NAMALWA (cell line): ENCODE data around the gene ZNHIT3.
"Not testable (repeated sequence)": the region's sequence is repeated elsewhere in the genome, so short reads cannot be mapped to it uniquely, and the experiment has no call there.

Experiments used
- DNase-seq: peaks from one replicate; pipeline ENCODE4 v3.0.0-alpha.2; 2015; ENCODE audit warnings: low spot score

The ZNHIT3 gene

DNA sequence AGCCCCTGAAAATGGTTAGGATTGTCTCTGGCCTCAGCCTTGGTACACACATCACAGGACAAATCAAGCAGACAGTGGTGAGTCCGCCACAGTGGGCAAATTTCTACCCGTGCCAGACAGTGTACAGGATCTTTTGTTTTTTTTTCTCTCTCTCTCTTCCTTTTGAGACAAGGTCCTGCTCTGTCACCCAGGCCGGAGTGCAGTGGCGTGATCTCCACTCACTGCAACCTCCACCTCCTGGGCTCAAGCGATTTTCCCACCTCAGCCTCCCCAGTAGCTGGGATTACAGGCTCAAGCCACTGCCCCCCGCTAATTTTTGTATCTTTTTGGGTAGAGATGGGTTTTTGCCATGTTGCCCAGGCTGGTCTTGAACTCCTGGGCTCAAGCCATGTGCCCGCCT lies 2.5 kb upstream of the ZNHIT3 start:
- DNase-seq, result not testable (repeated sequence)

DNA sequence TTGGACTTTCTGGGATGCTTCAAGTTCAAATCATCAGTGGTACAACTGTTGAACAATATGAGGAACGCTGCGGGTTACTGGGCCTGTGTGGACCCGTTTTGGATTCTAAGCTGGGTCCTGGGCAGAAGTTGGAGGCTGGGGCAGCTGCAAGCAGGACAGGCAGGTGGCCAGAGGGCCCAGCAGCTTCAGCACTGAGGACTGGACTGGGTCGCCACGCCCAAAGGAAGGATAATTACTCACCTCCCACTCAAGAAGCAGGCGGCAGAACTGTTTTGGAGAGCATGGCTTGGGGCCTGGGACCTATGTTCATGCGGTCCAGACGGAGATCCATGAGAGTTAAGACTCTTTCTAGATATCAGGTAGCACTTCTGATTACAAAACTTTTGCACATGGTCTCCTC lies 1.5 kb upstream of the ZNHIT3 start:
- no peak for DNase-seq

DNA sequence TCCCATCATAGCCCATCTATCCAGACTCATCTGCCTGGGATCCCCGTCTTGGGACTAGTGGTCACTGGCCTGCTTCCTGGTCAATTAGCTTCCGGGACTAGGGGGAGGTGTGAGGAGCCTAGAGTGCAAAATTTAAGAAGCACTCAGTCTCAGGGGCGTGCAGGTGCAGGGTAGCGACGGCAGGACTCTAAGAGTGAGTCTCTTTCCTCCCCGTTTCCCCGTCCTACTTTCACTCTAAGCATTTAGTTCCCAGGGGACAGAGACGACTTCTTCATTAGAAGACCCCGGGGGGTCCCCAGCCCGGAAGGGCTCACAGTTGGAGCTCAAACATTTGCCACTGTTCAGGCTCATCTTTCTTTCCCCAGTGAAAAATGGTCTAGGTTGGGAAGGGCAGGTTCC lies 677 bp upstream of the ZNHIT3 start:
- peak; percentile 56 for DNase-seq

DNA sequence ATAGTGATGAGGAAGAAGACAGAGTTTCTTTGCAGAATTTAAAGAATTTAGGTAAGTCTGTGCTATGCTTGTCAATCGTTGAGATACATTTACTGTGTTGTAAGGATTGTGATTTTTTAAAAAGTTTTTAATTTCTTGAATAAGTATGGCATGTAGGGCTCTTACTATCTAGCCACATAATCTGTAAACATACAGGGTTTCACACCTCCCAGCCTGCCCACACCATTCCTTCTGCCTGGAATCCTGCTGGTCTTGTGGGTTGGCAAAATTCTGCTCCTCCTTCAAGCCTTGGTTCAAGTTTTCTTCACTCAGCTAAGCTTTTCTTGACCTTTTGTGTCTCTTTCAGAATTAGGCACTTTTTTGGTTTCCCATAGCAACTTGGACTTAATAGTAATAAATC lies 7.5 kb downstream of the ZNHIT3 start:
- no peak for DNase-seq

DNA sequence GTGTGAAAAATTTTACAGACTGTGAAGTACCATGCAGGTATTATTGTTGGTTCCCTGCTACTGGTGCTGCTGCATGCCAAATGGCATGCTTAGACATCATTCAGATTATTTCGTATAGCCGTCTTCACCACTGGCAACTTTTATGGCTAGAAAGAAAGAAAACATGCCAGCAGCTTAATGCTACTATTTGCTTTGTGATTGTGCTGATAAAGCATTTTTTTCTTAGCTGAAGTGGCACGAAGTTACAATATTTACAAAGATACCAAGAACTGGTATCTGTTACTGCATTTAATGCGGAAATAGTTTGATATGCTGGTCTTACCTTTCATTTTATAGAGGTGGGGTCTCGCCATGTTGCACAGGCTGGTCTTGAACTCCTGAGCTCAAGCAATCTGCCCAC lies 8.2 kb downstream of the ZNHIT3 start:
- DNase-seq, result no peak

DNA sequence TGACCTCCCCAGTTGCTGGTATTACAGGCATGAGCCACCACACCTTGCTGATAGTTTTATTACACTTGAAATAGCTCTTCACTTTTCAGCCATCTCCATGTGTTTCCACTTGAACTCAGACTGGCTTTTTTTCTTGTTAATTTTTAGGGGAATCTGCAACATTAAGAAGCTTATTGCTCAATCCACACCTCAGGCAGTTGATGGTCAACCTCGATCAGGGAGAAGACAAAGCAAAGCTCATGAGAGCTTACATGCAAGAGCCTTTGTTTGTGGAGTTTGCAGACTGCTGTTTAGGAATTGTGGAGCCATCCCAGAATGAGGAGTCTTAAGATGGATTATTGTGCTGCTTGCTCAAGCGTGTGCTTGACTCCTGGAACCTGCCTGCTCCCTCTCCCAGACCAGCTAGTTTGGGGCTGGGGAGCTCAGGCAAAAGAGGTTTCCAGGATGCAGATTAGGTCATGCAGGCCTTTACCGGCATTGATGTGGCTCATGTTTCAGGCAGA lies 8.6 kb downstream of the ZNHIT3 start:
- DNase-seq, result no peak

DNA sequence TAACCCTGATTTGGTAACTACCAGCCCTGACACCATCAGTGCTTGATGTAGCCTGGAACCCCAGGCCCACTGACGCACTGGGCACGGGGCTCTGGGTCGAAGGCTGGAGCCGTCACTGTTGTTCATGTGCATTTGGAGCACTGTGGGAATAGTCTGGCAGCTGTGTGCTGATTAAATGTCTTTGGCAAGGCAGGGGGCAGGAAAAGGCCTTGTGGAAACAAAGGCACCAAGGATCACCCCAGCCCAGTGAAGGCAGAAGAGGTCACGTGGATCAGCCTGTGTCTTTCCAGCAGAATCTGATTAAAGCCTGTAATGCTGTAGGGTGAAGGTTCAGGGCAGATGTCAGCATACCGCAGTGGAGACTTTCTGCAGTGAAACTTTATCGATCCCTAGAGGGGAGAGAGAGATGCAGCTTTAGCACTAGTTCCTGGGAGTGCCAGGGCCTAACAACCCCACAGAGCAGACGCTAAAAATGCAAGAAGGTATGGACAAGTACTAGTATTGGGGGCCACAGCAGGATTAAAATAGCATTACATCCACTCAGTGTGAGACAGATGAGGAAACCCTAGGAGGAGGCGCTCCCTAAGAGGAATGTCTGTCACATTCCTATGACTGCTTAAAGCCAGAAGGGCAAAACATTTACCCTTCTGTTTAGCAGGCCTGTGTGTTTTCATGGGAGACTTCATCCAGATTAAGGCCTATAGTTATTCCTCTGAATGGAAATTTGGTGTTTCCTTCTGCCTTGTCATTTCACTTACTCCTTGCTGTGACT lies 9.7 kb downstream of the ZNHIT3 start:
- no peak for DNase-seq

DNA sequence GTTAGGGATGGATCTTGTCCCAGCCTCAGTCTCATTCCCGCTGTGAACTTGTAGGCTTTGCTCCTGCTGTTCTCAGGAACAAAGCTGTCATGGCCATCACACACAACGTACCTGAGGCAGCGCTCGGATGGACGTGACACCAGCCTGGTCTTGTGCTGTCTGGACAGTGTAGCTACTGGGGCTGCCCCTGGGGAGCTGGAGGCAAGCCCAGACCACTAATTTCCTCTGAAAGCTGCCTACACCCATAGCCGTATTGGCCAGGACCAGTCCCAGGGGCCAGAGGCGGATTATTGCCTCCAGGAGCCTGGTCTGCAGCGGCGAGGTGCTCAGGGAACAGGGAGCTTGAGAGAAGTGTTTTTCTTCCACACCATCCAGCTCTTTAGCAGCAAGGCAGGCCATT lies 11.7 kb downstream of the ZNHIT3 start:
- no peak for DNase-seq

DNA sequence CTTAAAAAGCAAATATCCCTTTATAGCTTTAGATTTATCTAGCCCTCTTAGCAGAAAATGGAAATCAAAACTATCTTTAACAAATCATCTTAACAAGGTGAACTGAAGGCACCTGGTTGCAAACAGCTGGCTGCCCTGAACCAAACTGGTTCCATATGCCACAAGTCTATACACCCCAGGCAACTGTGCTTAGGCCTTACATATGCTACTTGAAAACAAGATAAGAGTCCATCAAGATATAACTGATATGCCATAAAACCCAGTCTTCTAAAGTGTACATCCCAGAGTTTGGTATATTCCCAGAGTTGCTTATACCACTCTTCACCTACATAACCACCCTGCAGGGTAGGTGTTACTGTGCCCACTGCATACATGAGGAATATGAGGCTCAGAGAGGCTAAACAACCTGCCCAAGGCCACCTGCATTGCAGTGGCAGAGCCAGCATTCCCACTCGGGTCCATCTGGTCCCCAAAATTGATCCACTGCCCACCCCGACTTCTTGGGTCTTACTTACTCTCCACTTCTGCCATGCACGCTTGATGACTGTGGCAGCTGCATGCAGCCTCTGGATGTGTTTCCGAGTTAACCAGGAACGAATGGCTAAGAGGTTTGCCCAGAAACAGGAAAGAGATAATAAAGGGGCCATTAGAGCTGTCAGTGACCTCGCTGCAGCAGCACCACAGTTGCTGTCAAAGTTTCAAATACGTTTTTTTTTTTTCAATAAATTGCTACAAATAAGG lies 12.2 kb downstream of the ZNHIT3 start:
- no peak for DNase-seq

DNA sequence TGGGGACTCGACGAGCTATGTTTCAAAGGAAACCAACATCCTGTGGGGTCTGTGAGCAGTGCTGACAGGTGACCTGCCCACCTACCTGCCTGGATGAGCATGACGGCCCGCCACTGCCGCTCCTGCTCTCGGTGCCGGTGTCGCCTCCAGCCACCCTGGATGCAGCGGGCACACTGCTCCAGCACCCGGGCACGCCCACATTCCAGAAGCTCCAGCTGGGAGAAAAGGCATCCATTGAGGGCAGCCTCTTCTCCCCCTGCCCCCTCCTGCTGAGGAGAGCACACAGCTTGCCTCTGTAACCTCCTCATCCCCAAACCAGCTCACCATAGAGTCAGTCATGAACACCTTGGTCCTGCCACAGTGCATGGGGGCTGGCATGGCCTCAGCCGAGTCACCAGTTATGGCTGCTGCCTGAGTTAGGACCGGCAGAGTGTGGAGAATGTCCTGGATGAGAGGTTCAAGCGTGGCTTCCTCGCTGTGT lies 14.3 kb downstream of the ZNHIT3 start:
- no peak for DNase-seq

DNA sequence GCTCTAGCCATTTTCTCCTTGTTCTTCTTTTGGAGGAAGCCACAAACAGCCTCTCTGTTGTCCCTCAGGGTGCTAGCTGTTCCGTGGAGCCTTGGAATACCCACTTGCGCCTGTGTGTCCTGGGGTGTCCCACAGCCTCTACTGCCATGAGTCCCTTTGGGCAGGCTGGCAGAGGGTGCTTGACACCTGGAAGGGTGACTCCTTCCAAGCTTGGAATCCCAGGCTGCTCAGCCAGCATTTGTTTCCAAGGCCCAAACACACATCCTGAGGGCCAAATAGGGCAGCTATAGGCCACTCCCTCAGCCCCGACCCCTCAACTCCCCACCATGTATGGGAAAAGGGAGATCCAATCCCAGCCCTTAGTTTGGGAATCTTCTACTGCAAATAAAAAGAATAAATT lies 14.9 kb downstream of the ZNHIT3 start:
- DNase-seq, result no peak

DNA sequence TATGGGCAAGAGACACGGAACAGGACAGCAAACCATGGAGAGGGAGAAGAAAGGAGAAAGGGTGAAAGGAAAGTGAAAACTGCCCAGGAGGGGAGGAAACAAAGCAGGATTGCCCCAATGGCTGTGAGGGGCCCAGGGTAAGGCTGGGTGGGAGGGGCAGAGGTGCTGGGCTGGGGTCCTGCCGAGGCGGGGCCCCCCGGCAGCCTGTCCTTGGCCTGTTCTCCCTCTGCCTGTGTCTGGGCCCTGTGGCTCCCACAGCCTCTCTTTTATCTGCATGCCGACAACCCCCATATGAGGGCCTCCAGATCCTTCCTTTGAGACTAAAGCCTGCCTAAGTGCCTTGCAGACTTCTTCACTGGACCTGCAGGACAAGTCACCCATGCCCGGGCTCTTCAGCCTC lies 15.5 kb downstream of the ZNHIT3 start:
- no peak for DNase-seq

DNA sequence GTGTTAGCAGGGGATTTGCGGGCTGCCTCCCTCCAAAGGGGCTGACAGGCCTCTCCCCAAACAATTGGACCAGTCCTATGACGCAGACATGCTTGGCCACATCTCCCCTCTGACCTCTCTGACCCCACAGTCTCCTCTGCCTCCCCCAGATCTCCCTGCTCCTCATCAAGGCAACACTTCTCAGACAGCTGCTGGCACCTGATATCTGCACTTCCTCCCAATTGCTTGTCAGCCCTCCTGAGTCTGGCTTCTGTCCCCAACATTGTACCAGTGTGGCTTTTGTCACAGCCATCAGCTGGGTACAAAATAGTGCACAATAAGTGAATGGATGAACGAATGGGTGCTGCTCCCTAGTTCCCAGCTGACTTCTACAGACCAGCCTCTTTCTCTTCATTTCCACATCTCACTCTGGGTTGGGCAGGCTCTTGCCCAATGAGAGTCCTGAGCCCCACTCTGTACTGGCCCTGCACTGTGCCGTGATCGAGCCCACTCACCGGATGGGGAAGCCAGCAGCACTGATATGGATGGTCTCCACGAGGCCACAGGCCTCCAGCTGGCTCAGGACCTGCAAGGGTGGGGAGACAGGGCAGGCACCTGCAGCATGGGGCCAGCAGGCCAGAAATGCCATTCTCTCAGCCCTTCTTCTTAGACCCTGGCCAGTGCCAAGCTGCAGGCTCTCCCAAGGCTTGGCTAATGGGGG lies 17.1 kb downstream of the ZNHIT3 start:
- no peak for DNase-seq

DNA sequence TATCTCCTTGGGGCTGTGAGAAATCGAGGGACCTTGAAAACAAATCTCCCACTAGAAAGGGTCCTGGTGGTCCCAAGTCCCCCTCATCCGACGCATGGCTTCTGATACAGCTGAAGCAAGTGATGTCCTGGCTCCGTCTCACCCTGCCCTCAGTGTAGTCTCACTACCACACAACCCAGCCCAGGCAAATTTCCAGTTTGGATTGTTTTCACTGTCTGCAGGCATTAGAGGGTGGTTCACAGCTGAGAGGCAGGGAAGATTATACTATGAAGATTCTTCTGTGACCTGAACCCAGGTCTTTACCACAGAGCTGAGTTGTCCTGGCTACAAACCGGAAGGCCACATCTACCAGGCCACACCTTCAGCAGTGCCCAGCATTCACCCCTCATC lies 17.7 kb downstream of the ZNHIT3 start:
- no peak for DNase-seq

DNA sequence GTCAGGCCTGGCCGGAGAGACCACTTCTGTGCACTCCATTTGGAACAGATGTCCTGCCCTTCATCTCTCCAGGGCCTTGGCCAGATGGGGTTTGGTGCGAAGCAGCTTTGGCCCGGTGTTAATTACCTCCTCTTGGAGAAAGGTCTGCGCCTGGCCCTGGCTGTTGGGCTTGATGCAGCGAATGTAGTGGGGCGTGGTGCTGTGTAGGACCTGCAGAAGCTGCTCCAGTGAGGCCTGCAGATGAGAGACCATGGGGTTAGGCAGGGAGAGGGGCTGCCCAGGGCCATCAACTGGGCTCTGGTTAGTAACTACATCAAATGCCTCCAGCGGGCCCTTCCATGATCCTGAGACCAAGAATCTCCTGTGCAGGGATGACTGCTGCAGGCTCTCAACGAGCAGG lies 18.7 kb downstream of the ZNHIT3 start:
- no peak for DNase-seq

DNA sequence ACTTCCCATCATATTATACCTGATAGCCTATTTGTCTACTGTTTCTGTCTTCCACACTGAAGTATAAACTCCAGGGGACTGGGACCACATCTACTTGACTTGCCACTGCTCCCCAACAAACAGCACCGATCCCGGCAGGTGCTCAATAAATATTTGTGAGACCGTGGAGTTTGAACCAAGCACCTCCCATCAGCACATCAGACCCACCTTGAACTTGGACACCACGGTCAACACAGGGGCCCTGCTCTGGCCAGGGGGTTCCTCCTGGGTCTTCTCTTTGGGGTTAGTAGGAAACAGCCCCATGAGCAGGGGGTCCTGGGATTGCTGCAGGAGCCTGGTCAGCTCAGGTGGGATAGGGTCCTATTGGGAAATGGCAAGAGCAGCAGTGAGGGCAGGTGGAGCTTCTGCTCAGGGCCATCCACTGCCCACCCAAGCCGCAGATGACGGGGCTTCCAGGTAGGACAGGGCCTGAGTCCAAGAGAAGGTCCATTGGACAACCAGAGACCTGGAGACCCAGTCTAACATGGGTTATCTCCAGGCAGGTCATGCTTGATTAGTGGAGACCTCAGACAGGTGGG lies 19.9 kb downstream of the ZNHIT3 start:
- DNase-seq, result no peak

DNA sequence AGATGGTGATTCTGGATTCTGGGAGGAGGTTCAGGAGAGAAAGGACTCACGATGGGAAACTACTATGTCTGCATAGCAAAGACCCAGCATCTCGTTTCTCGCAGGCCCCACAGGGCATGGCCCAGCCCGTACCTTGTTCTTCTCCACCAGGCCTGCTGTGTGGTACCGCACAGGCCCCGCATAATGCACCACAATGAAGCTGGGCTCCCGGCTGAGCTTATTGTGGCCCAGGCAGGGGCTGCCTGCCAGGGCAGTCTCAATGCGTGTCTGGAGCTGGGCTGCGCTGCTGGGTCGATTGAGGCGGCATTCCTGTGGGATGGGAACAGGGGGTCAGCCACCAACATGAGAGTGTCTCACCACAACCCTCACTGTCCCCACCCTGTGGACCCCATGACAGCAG lies 20.4 kb downstream of the ZNHIT3 start:
- no peak for DNase-seq

DNA sequence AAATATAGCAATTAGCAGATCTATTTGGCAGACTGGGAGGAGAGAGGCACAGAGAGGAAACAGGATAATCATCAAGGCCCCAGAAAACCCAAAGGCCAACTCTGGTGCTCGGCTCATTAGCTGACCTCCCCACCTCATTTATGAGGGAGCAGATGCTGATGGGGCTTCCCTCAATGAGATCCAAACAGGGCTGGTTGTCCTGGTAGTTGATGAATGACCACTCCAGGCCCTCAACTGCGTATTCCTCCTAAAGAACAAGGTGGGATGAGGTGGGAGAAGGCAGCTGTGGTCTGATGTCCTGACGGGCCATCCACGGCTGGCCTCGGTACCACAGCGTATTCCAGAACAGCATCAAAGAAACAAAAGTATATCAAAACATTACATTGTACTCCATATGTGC lies 20.8 kb downstream of the ZNHIT3 start:
- DNase-seq, result no peak

DNA sequence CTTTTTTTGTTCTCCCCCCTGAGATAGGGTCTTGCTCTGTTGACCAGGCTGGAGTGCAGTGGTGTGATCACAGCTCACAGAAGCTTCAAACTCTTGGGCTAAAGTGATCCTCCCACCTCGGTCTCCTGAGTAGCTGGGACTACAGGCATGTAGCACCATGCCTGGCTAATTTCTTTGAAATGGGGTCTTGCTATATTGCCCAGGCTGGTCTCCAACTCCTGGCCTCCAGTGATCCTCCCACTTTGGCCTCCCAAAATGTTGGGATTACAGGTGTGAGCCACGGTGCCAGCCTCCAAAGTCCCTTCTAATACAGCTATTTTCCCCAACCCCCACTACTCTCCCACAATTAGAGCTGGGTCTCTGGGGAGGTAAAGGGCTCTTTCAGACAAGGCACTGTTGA lies 22.0 kb downstream of the ZNHIT3 start:
- not testable (repeated sequence) for DNase-seq

DNA sequence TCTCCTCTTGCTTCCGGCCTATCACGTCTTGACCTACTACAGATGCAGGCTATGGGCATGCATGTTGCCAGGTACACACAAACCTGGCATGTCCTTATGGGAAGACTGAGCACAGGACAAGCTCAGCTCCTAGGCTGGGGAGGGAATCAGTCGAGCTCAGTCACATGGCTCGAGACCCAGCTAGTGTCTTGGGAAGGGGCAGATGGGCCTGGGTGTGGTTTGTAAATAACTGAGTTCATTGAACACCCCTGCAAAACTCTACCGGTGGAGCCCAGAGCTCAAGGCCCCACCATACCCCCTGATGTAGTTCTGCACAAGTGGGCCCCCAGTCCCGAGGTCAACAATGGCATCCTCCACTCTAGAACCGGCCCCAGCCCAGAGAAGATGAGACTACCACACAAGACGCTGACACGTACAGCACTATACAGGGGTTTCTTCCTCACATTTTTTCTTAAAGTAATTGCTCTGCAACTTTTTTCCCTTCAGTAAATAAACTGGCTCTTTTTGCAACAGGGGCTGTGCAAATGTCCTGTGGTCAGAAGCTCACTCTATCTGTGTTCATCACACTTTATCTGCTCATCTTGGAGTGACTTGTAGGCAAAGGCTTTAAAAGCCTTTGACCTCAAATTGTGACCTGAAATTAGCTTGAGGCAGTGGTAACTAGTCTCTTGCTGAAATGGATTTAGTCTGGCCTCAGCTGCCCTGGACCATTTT lies 22.9 kb downstream of the ZNHIT3 start:
- no peak for DNase-seq

DNA sequence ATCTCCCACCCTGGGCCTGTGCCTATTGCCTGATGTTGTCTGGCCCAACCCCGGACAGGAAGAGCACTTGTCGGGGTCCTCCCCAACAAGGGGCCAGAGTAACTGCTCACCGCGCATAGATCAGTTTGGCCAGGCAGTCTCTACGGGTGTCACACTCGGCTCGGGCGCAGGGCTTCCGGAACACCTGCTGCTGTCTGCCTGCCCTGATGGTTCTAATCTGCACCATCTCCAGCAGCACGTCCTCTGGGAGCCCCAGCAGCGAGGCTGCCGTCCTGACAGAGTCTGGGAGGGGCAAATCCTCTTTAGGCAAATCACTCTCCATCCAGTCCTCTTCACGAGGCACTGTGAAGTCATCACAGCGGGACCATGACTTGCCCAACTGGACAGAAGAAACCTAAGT lies 24.2 kb downstream of the ZNHIT3 start:
- no peak for DNase-seq

DNA sequence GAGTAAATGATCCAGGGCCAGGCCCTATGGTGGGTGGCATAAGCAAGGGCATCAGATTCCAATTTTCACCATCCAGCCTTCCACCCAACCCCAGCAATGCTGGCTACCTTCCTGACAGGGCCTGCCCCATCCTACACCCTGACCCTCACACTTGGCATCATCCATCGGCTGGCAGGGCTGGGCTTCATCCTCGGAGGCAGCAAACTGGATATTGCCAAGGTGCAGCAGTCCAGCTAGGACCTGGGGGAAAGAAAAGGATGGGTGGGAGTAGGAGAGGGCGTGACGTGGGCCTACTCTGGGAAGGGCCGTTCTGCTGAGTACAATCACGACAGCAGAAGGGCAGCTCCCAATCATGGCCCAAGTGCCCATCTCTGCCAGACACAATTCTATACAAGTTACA lies 24.7 kb downstream of the ZNHIT3 start:
- DNase-seq, result no peak
